ENCODE results near the gene ATP5PB. TPM values are rescaled to one million over a fixed set of nuclear protein-coding genes. Genes with fewer than 3 reads are reported as not detected.

ATP5PB gene
- total RNA-seq, 1 donor from 2014 or later: 214 TPM

DNA sequence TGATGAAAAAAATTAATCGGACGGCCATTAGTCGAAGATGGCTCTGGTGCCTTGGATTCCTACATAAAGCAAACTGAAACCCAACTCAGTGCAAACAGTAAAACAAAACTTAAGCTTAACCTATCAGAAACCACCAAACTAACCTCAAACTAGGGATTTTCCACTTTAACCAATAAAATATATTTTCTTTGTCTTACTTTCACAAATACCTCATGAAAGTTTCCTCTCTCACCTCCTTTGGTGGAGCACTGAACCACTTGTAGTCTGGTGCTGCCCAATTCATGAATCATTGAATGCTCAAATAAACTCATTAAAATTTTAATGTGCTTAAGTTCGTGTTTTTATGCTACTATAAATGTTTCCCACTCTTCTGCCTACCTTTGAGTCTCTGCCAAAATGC, 47.1 kb downstream of the ATP5PB start:
- H3K4me1 Mint-ChIP-seq (ENCODE audit: low read depth): peaks cover 11% of the 10 kb centered on the region
- TF ChIP-seq, protein P1, sequence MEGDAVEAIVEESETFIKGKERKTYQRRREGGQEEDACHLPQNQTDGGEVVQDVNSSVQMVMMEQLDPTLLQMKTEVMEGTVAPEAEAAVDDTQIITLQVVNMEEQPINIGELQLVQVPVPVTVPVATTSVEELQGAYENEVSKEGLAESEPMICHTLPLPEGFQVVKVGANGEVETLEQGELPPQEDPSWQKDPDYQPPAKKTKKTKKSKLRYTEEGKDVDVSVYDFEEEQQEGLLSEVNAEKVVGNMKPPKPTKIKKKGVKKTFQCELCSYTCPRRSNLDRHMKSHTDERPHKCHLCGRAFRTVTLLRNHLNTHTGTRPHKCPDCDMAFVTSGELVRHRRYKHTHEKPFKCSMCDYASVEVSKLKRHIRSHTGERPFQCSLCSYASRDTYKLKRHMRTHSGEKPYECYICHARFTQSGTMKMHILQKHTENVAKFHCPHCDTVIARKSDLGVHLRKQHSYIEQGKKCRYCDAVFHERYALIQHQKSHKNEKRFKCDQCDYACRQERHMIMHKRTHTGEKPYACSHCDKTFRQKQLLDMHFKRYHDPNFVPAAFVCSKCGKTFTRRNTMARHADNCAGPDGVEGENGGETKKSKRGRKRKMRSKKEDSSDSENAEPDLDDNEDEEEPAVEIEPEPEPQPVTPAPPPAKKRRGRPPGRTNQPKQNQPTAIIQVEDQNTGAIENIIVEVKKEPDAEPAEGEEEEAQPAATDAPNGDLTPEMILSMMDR (IDR thresholded peaks at IDR 0.05; ENCODE audit: unreplicated experiment): no peak
- no peak overlapping the region for H3K4me3 Mint-ChIP-seq (ENCODE audit: low read depth)
- peaks cover 10% of the 10 kb centered on the region for H3K9me3 Mint-ChIP-seq (ENCODE audit: low read depth)
- no peaks in the 10 kb centered on the region for H3K27me3 Mint-ChIP-seq
- H3K36me3 Mint-ChIP-seq (ENCODE audit: insufficient read depth): no peaks in the 10 kb centered on the region
- no peak for DNase-seq (ENCODE audit: low spot score, unreplicated experiment)
- no peak overlapping the region for H3K27ac Mint-ChIP-seq

- Mint-ChIP-seq H3K4me3 (ENCODE audit: low read depth) (no peak overlapping the region), H3K36me3 (ENCODE audit: insufficient read depth) (no peaks in the 10 kb centered on the region), H3K27me3 (no peaks in the 10 kb centered on the region), H3K9me3 (ENCODE audit: low read depth) (peaks cover 10% of the 10 kb centered on the region), H3K4me1 (ENCODE audit: low read depth) (peaks cover 11% of the 10 kb centered on the region), H3K27ac (no peak overlapping the region)
- no peak for DNase-seq (ENCODE audit: low spot score, unreplicated experiment)
- TF ChIP-seq, protein P1 (IDR thresholded peaks at IDR 0.05; ENCODE audit: unreplicated experiment): no peak
These were observed 48.3 kb downstream of the ATP5PB start for GRCh38 chr1:111497592-111497991.

DNA sequence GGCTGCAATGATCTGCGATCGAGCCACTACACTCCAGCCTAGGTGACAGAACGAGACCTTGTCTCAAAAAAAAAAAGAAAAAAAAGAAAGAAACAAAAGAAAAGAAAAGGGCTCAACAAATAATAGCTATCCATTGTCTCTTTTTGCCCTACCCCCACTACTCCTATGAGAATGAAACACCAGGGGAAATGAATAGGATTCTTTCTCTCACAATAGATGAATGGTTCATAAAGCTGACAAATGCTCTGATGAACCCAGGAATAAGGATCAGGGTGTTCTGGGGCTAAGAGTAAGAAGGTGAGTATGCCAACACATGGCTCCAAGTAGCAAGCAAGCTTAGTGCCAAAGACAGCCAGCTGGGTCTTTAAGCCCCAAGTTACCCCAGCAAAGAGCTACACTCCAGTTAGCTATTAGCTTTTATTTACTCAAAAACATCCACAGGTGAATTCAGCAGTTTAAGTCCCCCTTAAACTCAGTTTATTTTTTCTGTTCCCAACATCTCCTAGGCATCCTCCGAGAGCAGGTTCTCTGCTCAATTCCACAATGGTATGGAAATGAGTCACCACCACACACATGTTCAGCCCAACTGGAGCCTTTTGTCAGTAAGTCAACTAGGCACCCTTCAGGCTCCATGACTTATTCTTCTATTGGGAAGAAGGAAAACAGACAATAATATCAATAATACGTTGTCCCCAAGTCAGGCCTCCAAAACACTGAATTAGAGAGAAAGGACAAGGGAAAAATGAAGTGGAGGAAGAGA, 49.9 kb downstream of the ATP5PB start:
- H3K27ac Mint-ChIP-seq: no peak overlapping the region
- H3K9me3 Mint-ChIP-seq (ENCODE audit: low read depth): peaks cover 10% of the 10 kb centered on the region
- peaks cover 1% of the 10 kb centered on the region for H3K4me1 Mint-ChIP-seq (ENCODE audit: low read depth)
- no peaks in the 10 kb centered on the region for H3K36me3 Mint-ChIP-seq (ENCODE audit: insufficient read depth)
- H3K4me3 Mint-ChIP-seq (ENCODE audit: low read depth): no peak overlapping the region
- TF ChIP-seq, protein P1 (IDR thresholded peaks at IDR 0.05; ENCODE audit: unreplicated experiment): no peak
- no peak for DNase-seq (ENCODE audit: low spot score, unreplicated experiment)
- H3K27me3 Mint-ChIP-seq: peaks cover 4% of the 10 kb centered on the region

DNA sequence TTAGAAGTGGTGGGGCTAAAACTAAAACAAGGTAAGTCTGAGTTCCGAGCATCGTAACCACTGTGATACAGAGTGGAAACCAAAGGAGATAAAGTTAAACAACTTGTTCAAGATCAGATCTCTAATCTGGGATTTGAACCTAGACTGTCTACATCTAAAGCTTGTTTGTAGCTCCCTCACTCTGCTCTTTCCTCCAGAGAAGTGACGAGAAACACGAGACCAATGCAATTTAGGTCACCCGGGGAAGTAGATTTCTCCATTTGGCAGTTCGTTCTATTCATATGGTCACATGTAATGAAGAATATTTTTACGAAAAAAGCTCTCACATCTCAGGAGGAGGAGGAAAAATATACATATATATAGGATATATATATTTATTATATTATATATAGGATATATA, 52.4 kb downstream of the ATP5PB start:
- H3K27ac Mint-ChIP-seq: no peak overlapping the region
- peaks cover under 1% of the 10 kb centered on the region for H3K9me3 Mint-ChIP-seq (ENCODE audit: low read depth)
- H3K36me3 Mint-ChIP-seq (ENCODE audit: insufficient read depth): no peaks in the 10 kb centered on the region
- TF ChIP-seq, protein P1 (IDR thresholded peaks at IDR 0.05; ENCODE audit: unreplicated experiment): no peak
- no peak for DNase-seq (ENCODE audit: low spot score, unreplicated experiment)
- H3K4me1 Mint-ChIP-seq (ENCODE audit: low read depth): no peaks in the 10 kb centered on the region
- H3K27me3 Mint-ChIP-seq: peaks cover 4% of the 10 kb centered on the region
- H3K4me3 Mint-ChIP-seq (ENCODE audit: low read depth): no peak overlapping the region

DNA sequence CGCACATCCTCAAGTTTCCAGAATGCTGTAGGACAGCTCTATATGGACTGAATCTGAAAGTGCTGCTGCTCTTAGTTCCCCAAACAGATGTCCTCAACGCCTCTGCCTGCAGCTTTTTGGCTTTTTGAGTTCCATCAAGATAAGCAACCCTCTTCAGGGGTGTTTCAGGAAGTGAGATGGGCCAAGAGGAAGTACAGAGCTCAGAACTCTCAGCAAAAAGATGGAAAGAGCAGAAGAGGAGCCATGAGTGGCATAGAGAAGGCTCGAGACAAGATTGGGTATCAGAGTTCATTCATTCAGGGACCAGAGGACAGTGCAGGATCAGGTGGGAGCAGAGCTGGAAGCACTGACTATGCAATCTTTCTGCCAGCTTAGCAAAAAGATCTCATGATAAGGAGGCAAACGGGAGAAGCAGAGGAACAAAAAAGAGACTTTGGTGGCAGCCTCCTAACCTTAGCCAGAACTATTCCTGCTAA, 54.4 kb downstream of the ATP5PB start, which contains the start of the genes ADORA3 and TMIGD3:
TSS of gene ADORA3 (minus strand) at position 49 of the 476 bp plus-strand sequence. CDS start 279 bp downstream, outside the sequence.
TSS of gene TMIGD3 (minus strand) at position 49 of the 476 bp plus-strand sequence. CDS start 279 bp downstream, outside the sequence.
- TF ChIP-seq, protein P1 (IDR thresholded peaks at IDR 0.05; ENCODE audit: unreplicated experiment): no peak
- H3K9me3 Mint-ChIP-seq (ENCODE audit: low read depth): no peaks in the 10 kb centered on the region
- H3K27me3 Mint-ChIP-seq: peaks cover 4% of the 10 kb centered on the region
- H3K36me3 Mint-ChIP-seq (ENCODE audit: insufficient read depth): no peaks in the 10 kb centered on the region
- no peak within 1 kb of the TSS for H3K27ac Mint-ChIP-seq
- no peak within 1 kb of the TSS for H3K4me3 Mint-ChIP-seq (ENCODE audit: low read depth)
- H3K4me1 Mint-ChIP-seq (ENCODE audit: low read depth): peaks cover 5% of the 10 kb centered on the region
- DNase-seq (ENCODE audit: low spot score, unreplicated experiment): no peak

Measured in progenitor cell of endocrine pancreas (in vitro differentiated cells).